Pancreas (tissue), 10 donors: ENCODE data around the gene GRXCR2. TPM values are rescaled to one million over a fixed set of nuclear protein-coding genes. Genes with fewer than 3 reads are reported as not detected.
"Not testable (repeated sequence)": the region's sequence is repeated elsewhere in the genome, so short reads cannot be mapped to it uniquely, and the experiment has no call there.

Experiments used
- ATAC-seq, 4 donors: fragments of 200-7000 bp; cut with Tn5 transposase; one replicate each; pipeline versions ENCODE4 v1.8.0 to v1.9.1; 2020; ENCODE audit warnings: mild to moderate bottlenecking in 4 of 4, moderate library complexity in 4 of 4
- DNase-seq, 6 donors: peaks; one replicate each; pipeline ENCODE4 v3.0.0-alpha.2; 2020
- FAIRE-seq: peaks from 2 replicates; lab custom pipeline; 2012; peaks lifted over from hg19 to GRCh38; lab: Jason Lieb, UNC
- H3K27ac ChIP-seq, 4 donors: fragments of 200-600 bp; sonication (generic); 1 replicate in 3 of 4; 2 replicates in 1 of 4; pipeline versions ENCODE4 v1.5.0 to v1.8.0; 2020
- H3K27me3 ChIP-seq, 4 donors: fragments of 200-600 bp; one replicate each; pipeline ENCODE4 v1.8.0; 2021
- H3K36me3 ChIP-seq, 3 donors: fragments of 200-600 bp; sonication (generic) in 1 of 3; one replicate each; pipeline versions ENCODE4 v1.5.0 to v1.8.0; 2020 to 2021
- H3K4me1 ChIP-seq, 3 donors: fragments of 200-600 bp; one replicate each; pipeline ENCODE4 v1.8.0; 2021
- H3K4me3 ChIP-seq, 4 donors: fragments of 200-600 bp; sonication (generic) in 2 of 4; one replicate each; pipeline versions ENCODE4 v1.5.0 to v1.8.0; 2020 to 2021
- H3K9me3 ChIP-seq, 4 donors: fragments of 200-600 bp; one replicate each; pipeline ENCODE4 v1.8.0; 2021
- CTCF ChIP-seq, 4 donors: fragments of 200-600 bp; sonication (generic) in 3 of 4; IDR thresholded peaks; one replicate each; pipeline versions ENCODE4 v1.5.0 to v1.8.0; 2021; ENCODE audit warnings: antibody characterized with exemption in 4 of 4
- WGBS, 2 donors: extraction: QIAGEN DNeasy Blood & Tissue Kit; methylation state at CpG; one replicate each; pipeline ENCODE4 v1.1.7; 2013; 5-methylcytosine and 5-hydroxymethylcytosine counted together
- intact Hi-C, 3 donors: fragments of 100-400 bp; cut with DNase I; formaldehyde crosslinking; loops; one replicate each; pipeline versions ENCODE4 v1.11.1 to v1.14.2; 2022
- polyA plus RNA-seq, 2 donors: library from polyadenylated mRNA; stranded (reverse); fragments of 200-250 nt; gene quantifications; one replicate each; pipeline ENCODE4 v1.2.3, GENCODE V29; 2013
- total RNA-seq, 6 donors: library from RNA; stranded (reverse); fragmentation: NEBNext Ultra II Directional in 4 of 6; extraction: Animal tissue kit (Norgen Biotek cat#: 25700) in 4 of 6; gene quantifications; one replicate each; pipeline versions ENCODE4 v1.2.1 to v1.2.4, GENCODE V29; 2021 to 2023
- donor health status: healthy with polysubstance abuse.
- donor health status: DM: no; HTN: no; CAD: no; lungs with moderate emphysema.
- donor health status: DM: no; HTN: no; CAD: no.
- donor health status: control.
- donor health status: control.
- donor health status: Bipolar disorder and iron deficiency.
- donor health status: DM: yes; HTN: yes; CAD: no.
- donor health status: DM: no; HTN: no; CAD: no.
- donor health status: DM: no; HTN: no; CAD: no.
- donor health status: DM: yes; HTN: yes; CAD: no.

Gene GRXCR2
- total and polyA plus RNA-seq, 8 donors = 0.12 TPM; not detected in 7

- Histone ChIP-seq H3K4me3 (no peak overlapping the region), H3K36me3 (no peaks in the 10 kb centered on the region), H3K27ac (no peak overlapping the region), H3K9me3 (no peaks in the 10 kb centered on the region), H3K27me3 (no peaks in the 10 kb centered on the region), H3K4me1 (no peaks in the 10 kb centered on the region)
- intact Hi-C loops = no loop called here
- WGBS, 2 donors = 58 to 64% methylated on average over 4 of the region's 4 CpGs
- ATAC-seq = no peak
- no peak for DNase-seq
- no peak for TF ChIP-seq CTCF (IDR thresholded peaks at IDR 0.05)
- no peak for FAIRE-seq
Observed at GRCh38 chr5:145869753-145870152, 3.1 kb downstream of the GRXCR2 start.

GRCh38 chr5:145867806-145868205, 5.0 kb downstream of the GRXCR2 start:
- no peaks in the 10 kb centered on the region for H3K27me3 ChIP-seq
- FAIRE-seq (no peak), ATAC-seq (no peak), DNase-seq (no peak)
- 43 to 44% methylated on average over 1 of the region's 1 CpG for WGBS, 2 donors
- no peaks in the 10 kb centered on the region for H3K9me3 ChIP-seq
- H3K4me3 ChIP-seq = no peak overlapping the region
- no peaks in the 10 kb centered on the region for H3K36me3 ChIP-seq
- TF ChIP-seq CTCF (IDR thresholded peaks at IDR 0.05) = no peak
- no peaks in the 10 kb centered on the region for H3K4me1 ChIP-seq
- no peak overlapping the region for H3K27ac ChIP-seq
- intact Hi-C loops = no loop called here

DNA sequence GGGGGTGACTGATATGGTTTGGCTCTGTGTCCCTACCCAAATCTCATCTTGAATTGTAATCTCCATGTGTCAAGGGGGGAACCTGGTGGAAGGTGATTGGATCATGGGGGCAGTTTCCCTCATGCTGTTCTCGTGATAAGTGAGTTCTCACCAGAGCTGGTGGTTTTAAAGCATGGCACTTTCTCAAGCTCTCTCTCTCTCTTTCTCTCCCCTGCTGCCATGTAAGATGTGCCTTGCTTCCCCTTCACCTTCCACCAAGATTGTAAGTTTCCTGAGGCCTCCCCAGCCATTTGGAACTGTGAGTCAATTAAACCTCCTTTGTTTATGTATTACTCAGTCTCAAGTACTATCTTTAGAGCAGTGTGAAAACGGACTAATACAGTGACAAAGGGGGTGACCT, 8.4 kb downstream of the GRXCR2 start:
- intact Hi-C loops, ATAC-seq, H3K27me3 ChIP-seq, H3K4me3 ChIP-seq, H3K9me3 ChIP-seq, H3K27ac ChIP-seq, FAIRE-seq, DNase-seq, H3K4me1 ChIP-seq, H3K36me3 ChIP-seq: not testable (repeated sequence)
- WGBS, 2 donors = 84 to 85% methylated on average over 2 of the region's 2 CpGs

GRCh38 chr5:145863003-145863402, 9.8 kb downstream of the GRXCR2 start:
- no peak for FAIRE-seq
- H3K27ac ChIP-seq = no peak overlapping the region
- H3K27me3 ChIP-seq = no peaks in the 10 kb centered on the region
- DNase-seq = no peak
- TF ChIP-seq CTCF (IDR thresholded peaks at IDR 0.05) = no peak
- intact Hi-C loops = no loop called here
- WGBS, 2 donors = 68 to 70% methylated on average over 3 of the region's 3 CpGs
- no peaks in the 10 kb centered on the region for H3K36me3 ChIP-seq
- no peaks in the 10 kb centered on the region for H3K4me1 ChIP-seq
- no peak overlapping the region for H3K4me3 ChIP-seq
- ATAC-seq = no peak
- no peaks in the 10 kb centered on the region for H3K9me3 ChIP-seq

DNA sequence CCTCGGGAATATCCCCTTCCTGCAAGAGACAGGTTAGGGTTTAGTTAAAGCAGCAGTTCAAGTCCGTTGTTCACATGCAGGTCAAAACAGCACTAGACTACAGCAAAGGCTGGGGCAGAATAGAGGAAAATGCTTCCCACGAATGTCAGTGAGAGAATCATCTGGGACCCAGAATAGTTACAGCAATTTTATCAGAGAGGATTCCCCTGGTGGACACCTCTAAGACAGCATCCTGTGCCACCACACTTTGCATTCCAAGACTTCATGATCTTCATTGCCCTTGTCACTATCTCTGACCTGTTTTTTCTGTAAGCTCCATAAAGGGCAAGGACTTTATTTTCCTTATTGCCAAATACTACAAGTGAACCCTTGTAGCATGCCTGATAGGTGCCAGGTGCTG, 12.9 kb downstream of the GRXCR2 start:
- Histone ChIP-seq H3K27me3 (no peaks in the 10 kb centered on the region), H3K27ac (no peak overlapping the region), H3K9me3 (no peaks in the 10 kb centered on the region), H3K36me3 (no peaks in the 10 kb centered on the region), H3K4me1 (no peaks in the 10 kb centered on the region), H3K4me3 (no peak overlapping the region)
- intact Hi-C loops = no loop called here
- FAIRE-seq (no peak), DNase-seq (no peak), ATAC-seq (no peak)
- WGBS, 2 donors = 77 to 80% methylated on average over 3 of the region's 3 CpGs
- no peak for TF ChIP-seq CTCF (IDR thresholded peaks at IDR 0.05)

DNA sequence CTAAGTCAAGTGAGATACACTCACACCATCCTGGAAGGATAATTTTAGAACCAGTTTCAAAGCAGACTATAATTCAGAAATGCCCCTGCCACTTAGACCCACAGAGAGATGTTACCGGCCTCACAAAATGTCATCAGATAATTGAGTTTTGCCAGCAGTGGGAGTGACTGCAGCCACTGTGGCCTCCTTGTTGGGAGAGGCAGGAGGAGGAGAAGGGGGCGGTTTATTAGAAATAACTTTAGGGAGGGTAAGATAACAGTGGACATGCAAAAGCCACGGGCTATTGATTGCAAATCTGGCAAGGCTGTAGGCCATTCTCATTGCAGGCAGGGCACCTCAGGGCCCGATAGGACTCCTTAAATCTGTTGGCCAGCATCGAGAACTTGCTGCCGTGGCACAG, 13.4 kb downstream of the GRXCR2 start:
- Histone ChIP-seq H3K27me3 (no peaks in the 10 kb centered on the region), H3K9me3 (no peaks in the 10 kb centered on the region), H3K27ac (no peak overlapping the region), H3K4me1 (no peaks in the 10 kb centered on the region), H3K36me3 (no peaks in the 10 kb centered on the region), H3K4me3 (no peak overlapping the region)
- intact Hi-C loops = no loop called here
- ATAC-seq (no peak), FAIRE-seq (no peak), DNase-seq (no peak)
- no peak for TF ChIP-seq CTCF (IDR thresholded peaks at IDR 0.05)
- 77 to 83% methylated on average over 6 of the region's 6 CpGs for WGBS, 2 donors
